GM19372 (cell line): ENCODE measurements around the gene SCCPDH.
"Not testable (repeated sequence)": the region's sequence is repeated elsewhere in the genome, so short reads cannot be mapped to it uniquely, and the experiment has no call there.

ENCODE experiments used
- ATAC-seq: cut with Tn5 transposase; IDR thresholded peaks from one replicate; pipeline ENCODE4 v1.9.1; 2021; ENCODE audit warnings: mild to moderate bottlenecking, low read depth, moderate library complexity; ENCODE audit not compliant: unreplicated experiment

SCCPDH gene

GRCh38 chr1:246724016-246724730 is at the start of gene SCCPDH:
Gene SCCPDH (plus strand): TSS chr1:246724409. CDS start chr1:246724423, 14 bp downstream.
- ATAC-seq, result peak; percentile 94

- ATAC-seq, result no peak
Measured at GRCh38 chr1:246677842-246678241, 46.4 kb upstream of the SCCPDH start.

- ATAC-seq, result no peak
Measured at GRCh38 chr1:246678816-246679793, 45.1 kb upstream of the SCCPDH start.

GRCh38 chr1:246679794-246680177 is 44.4 kb upstream of the SCCPDH start:
- no peak for ATAC-seq

- ATAC-seq, result no peak
Measured at GRCh38 chr1:246680190-246680589, 44.0 kb upstream of the SCCPDH start.

GRCh38 chr1:246680696-246681130 is 43.5 kb upstream of the SCCPDH start:
- no peak for ATAC-seq

GRCh38 chr1:246681900-246682895 is 42.0 kb upstream of the SCCPDH start:
- ATAC-seq, result no peak

GRCh38 chr1:246683521-246683920 is 40.7 kb upstream of the SCCPDH start:
- no peak for ATAC-seq

- ATAC-seq, result no peak
Measured at GRCh38 chr1:246687002-246687401, 37.2 kb upstream of the SCCPDH start.

GRCh38 chr1:246689409-246690008 is 34.7 kb upstream of the SCCPDH start:
- peak; percentile 97 for ATAC-seq

GRCh38 chr1:246690100-246690499 is 34.1 kb upstream of the SCCPDH start:
- ATAC-seq, result no peak

- no peak for ATAC-seq
Measured at GRCh38 chr1:246691622-246692495, 32.4 kb upstream of the SCCPDH start.

GRCh38 chr1:246694213-246694895 is 29.9 kb upstream of the SCCPDH start:
- ATAC-seq, result not testable (repeated sequence)

GRCh38 chr1:246695136-246695535 is 29.1 kb upstream of the SCCPDH start:
- no peak for ATAC-seq

GRCh38 chr1:246695666-246696065 is 28.5 kb upstream of the SCCPDH start:
- no peak for ATAC-seq

GRCh38 chr1:246698466-246699094 is 25.6 kb upstream of the SCCPDH start:
- no peak for ATAC-seq

- ATAC-seq, result peak; percentile 93
Measured at GRCh38 chr1:246699095-246699735, 25.0 kb upstream of the SCCPDH start.
